ENCODE data around the gene URB2. TPM values are rescaled to one million over a fixed set of nuclear protein-coding genes. Genes with fewer than 3 reads are reported as not detected.

Gene URB2
- total RNA-seq, 1 experiment from 2014 or later: 24.6 TPM

DNA sequence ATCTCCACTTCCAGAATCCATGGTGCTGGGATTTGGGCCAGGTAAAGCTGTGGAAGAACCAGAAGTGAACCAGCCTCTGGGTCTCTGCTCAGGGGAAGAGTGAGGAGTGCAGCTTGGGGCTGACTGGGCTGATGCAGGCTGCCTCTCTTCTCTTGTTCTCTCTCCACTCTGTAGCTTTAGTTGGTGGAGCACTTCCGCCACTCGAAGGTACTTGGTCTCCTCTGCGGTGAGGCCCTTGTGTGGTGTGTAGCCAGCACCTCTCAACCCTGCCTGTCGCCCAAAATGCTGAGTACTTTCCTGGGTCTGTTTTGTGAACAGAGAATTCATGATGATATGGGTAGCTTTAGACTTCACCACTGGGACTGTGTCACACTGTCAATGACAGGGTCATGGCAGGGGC, 63.2 kb downstream of the URB2 start:
- H3K36me3 Mint-ChIP-seq: peaks cover 22% of the 10 kb centered on the region
- ChIA-PET CTCF (interaction anchor here (1.4 kb wide), 1 partner anchor 160 kb away, joined by 3 read pairs; no protein-coding TSS in a partner anchor), POLR2A (no interaction called here)
- H3K9me3 Mint-ChIP-seq: peaks cover 22% of the 10 kb centered on the region
- H3K4me3 Mint-ChIP-seq: no peak overlapping the region
- no peak overlapping the region for H3K27ac Mint-ChIP-seq
- DNase-seq (ENCODE audit: low spot score): no peak
- H3K27me3 Mint-ChIP-seq (ENCODE audit: low read depth): no peaks in the 10 kb centered on the region
- H3K4me1 Mint-ChIP-seq: peaks cover 16% of the 10 kb centered on the region
- TF ChIP-seq, protein P1, sequence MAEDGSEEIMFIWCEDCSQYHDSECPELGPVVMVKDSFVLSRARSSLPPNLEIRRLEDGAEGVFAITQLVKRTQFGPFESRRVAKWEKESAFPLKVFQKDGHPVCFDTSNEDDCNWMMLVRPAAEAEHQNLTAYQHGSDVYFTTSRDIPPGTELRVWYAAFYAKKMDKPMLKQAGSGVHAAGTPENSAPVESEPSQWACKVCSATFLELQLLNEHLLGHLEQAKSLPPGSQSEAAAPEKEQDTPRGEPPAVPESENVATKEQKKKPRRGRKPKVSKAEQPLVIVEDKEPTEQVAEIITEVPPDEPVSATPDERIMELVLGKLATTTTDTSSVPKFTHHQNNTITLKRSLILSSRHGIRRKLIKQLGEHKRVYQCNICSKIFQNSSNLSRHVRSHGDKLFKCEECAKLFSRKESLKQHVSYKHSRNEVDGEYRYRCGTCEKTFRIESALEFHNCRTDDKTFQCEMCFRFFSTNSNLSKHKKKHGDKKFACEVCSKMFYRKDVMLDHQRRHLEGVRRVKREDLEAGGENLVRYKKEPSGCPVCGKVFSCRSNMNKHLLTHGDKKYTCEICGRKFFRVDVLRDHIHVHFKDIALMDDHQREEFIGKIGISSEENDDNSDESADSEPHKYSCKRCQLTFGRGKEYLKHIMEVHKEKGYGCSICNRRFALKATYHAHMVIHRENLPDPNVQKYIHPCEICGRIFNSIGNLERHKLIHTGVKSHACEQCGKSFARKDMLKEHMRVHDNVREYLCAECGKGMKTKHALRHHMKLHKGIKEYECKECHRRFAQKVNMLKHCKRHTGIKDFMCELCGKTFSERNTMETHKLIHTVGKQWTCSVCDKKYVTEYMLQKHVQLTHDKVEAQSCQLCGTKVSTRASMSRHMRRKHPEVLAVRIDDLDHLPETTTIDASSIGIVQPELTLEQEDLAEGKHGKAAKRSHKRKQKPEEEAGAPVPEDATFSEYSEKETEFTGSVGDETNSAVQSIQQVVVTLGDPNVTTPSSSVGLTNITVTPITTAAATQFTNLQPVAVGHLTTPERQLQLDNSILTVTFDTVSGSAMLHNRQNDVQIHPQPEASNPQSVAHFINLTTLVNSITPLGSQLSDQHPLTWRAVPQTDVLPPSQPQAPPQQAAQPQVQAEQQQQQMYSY (CRISPR knock-in tag; IDR thresholded peaks at IDR 0.05): no peak
- TF ChIP-seq NFATC4 (CRISPR knock-in tag; IDR thresholded peaks at IDR 0.05) (no peak), ZNF219 (CRISPR knock-in tag; IDR thresholded peaks at IDR 0.05; ENCODE audit: borderline replicate concordance) (no peak), RELA (CRISPR knock-in tag; IDR thresholded peaks at IDR 0.05; ENCODE audit: borderline replicate concordance) (no peak)
- TF ChIP-seq, protein P2, sequence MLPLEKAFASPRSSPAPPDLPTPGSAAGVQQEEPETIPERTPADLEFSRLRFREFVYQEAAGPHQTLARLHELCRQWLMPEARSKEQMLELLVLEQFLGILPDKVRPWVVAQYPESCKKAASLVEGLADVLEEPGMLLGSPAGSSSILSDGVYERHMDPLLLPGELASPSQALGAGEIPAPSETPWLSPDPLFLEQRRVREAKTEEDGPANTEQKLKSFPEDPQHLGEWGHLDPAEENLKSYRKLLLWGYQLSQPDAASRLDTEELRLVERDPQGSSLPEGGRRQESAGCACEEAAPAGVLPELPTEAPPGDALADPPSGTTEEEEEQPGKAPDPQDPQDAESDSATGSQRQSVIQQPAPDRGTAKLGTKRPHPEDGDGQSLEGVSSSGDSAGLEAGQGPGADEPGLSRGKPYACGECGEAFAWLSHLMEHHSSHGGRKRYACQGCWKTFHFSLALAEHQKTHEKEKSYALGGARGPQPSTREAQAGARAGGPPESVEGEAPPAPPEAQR (CRISPR knock-in tag; IDR thresholded peaks at IDR 0.05): no peak
- ATAC-seq: no peak

DNA sequence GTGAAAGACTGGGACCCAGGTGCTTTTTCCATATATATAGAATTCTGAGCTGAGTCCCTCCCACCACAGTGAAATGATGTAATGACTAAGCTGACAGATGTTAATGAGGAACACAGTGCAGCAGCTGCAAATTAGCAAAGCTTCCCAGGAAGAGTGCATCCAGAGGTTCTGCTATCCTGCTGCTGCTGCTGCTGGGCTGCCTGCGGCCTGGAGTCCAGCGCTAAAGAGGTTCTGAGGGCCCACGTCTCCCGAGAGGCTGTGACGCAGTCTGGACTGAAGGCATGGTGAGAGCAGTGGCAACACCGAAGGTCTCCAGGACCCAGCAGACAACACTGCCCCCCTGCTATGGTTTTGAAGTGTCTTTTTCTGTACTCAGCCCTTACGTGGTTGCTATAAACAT, 63.9 kb downstream of the URB2 start:
- Mint-ChIP-seq H3K36me3 (peaks cover 15% of the 10 kb centered on the region), H3K27me3 (ENCODE audit: low read depth) (no peaks in the 10 kb centered on the region), H3K4me3 (no peak overlapping the region), H3K9me3 (peaks cover 17% of the 10 kb centered on the region), H3K4me1 (peaks cover 22% of the 10 kb centered on the region), H3K27ac (no peak overlapping the region)
- ATAC-seq (no peak), DNase-seq (ENCODE audit: low spot score) (no peak)
- POLR2A ChIA-PET: no interaction called here
- CTCF ChIA-PET: interaction anchor here (1.4 kb wide), 1 partner anchor 159 kb away, joined by 3 read pairs; no protein-coding TSS in a partner anchor
- TF ChIP-seq TCF7 (CRISPR knock-in tag; IDR thresholded peaks at IDR 0.05; ENCODE audit: low read depth) (no peak), ELF4 (CRISPR knock-in tag; IDR thresholded peaks at IDR 0.05; ENCODE audit: low read depth) (no peak), ZNF219 (CRISPR knock-in tag; IDR thresholded peaks at IDR 0.05; ENCODE audit: borderline replicate concordance) (no peak), JAZF1 (CRISPR knock-in tag; IDR thresholded peaks at IDR 0.05) (no peak), RELA (CRISPR knock-in tag; IDR thresholded peaks at IDR 0.05; ENCODE audit: borderline replicate concordance) (no peak), GABPB1 (CRISPR knock-in tag; IDR thresholded peaks at IDR 0.05) (no peak), NR3C1 (CRISPR knock-in tag; conservative IDR thresholded peaks at IDR 0.05; ENCODE audit: low read depth) (no peak), PRRX2 (CRISPR knock-in tag; IDR thresholded peaks at IDR 0.05) (no peak), ZNF263 (CRISPR knock-in tag; IDR thresholded peaks at IDR 0.05; ENCODE audit: low read depth) (no peak), ZNF416 (CRISPR knock-in tag; IDR thresholded peaks at IDR 0.05) (no peak), SOX15 (CRISPR knock-in tag; IDR thresholded peaks at IDR 0.05) (no peak), OVOL2 (CRISPR knock-in tag; IDR thresholded peaks at IDR 0.05; ENCODE audit: borderline replicate concordance) (no peak), FOXK1 (CRISPR knock-in tag; IDR thresholded peaks at IDR 0.05) (no peak)
- TF ChIP-seq, protein P3, sequence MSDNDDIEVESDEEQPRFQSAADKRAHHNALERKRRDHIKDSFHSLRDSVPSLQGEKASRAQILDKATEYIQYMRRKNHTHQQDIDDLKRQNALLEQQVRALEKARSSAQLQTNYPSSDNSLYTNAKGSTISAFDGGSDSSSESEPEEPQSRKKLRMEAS (CRISPR knock-in tag; IDR thresholded peaks at IDR 0.05): no peak
- TF ChIP-seq, protein P4, sequence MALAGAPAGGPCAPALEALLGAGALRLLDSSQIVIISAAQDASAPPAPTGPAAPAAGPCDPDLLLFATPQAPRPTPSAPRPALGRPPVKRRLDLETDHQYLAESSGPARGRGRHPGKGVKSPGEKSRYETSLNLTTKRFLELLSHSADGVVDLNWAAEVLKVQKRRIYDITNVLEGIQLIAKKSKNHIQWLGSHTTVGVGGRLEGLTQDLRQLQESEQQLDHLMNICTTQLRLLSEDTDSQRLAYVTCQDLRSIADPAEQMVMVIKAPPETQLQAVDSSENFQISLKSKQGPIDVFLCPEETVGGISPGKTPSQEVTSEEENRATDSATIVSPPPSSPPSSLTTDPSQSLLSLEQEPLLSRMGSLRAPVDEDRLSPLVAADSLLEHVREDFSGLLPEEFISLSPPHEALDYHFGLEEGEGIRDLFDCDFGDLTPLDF (CRISPR knock-in tag; IDR thresholded peaks at IDR 0.05): no peak
- TF ChIP-seq, protein P5, sequence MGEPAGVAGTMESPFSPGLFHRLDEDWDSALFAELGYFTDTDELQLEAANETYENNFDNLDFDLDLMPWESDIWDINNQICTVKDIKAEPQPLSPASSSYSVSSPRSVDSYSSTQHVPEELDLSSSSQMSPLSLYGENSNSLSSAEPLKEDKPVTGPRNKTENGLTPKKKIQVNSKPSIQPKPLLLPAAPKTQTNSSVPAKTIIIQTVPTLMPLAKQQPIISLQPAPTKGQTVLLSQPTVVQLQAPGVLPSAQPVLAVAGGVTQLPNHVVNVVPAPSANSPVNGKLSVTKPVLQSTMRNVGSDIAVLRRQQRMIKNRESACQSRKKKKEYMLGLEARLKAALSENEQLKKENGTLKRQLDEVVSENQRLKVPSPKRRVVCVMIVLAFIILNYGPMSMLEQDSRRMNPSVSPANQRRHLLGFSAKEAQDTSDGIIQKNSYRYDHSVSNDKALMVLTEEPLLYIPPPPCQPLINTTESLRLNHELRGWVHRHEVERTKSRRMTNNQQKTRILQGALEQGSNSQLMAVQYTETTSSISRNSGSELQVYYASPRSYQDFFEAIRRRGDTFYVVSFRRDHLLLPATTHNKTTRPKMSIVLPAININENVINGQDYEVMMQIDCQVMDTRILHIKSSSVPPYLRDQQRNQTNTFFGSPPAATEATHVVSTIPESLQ (CRISPR knock-in tag; IDR thresholded peaks at IDR 0.05): no peak
- TF ChIP-seq, protein P6, sequence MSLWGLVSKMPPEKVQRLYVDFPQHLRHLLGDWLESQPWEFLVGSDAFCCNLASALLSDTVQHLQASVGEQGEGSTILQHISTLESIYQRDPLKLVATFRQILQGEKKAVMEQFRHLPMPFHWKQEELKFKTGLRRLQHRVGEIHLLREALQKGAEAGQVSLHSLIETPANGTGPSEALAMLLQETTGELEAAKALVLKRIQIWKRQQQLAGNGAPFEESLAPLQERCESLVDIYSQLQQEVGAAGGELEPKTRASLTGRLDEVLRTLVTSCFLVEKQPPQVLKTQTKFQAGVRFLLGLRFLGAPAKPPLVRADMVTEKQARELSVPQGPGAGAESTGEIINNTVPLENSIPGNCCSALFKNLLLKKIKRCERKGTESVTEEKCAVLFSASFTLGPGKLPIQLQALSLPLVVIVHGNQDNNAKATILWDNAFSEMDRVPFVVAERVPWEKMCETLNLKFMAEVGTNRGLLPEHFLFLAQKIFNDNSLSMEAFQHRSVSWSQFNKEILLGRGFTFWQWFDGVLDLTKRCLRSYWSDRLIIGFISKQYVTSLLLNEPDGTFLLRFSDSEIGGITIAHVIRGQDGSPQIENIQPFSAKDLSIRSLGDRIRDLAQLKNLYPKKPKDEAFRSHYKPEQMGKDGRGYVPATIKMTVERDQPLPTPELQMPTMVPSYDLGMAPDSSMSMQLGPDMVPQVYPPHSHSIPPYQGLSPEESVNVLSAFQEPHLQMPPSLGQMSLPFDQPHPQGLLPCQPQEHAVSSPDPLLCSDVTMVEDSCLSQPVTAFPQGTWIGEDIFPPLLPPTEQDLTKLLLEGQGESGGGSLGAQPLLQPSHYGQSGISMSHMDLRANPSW (CRISPR knock-in tag; conservative IDR thresholded peaks at IDR 0.05; ENCODE audit: low read depth): no peak

All from WTC11 (cell line).